Adipocyte (in vitro differentiated cells): ENCODE results near the gene PTTG1IP.

ENCODE experiments used
- DNase-seq: peaks from one replicate; pipeline ENCODE4 v3.0.0-alpha.2; 2015; ENCODE audit warnings: low read depth
- H3K27me3 ChIP-seq: replicated peaks from 2 replicates; pipeline ENCODE4 v1.7.0; 2013; ENCODE audit warnings: mild to moderate bottlenecking, low read length, moderate library complexity; ENCODE audit not compliant: control insufficient read depth, insufficient read depth
- H3K36me3 ChIP-seq: 2 replicates; pipeline ENCODE4 v1.7.0; 2013; ENCODE audit warnings: low read length, mild to moderate bottlenecking, moderate library complexity; ENCODE audit not compliant: control insufficient read depth, insufficient read depth, severe bottlenecking
- H3K4me1 ChIP-seq: 2 replicates; pipeline ENCODE4 v1.7.0; 2013; ENCODE audit warnings: mild to moderate bottlenecking, low read length, moderate library complexity; ENCODE audit not compliant: control insufficient read depth, insufficient read depth
- H3K4me3 ChIP-seq: 2 replicates; pipeline ENCODE4 v1.7.0; 2013; ENCODE audit warnings: mild to moderate bottlenecking, low read length, moderate library complexity
- H3K9ac ChIP-seq: 2 replicates; pipeline ENCODE4 v1.7.0; 2013; ENCODE audit warnings: mild to moderate bottlenecking, low read length, moderate library complexity
- H3K9me3 ChIP-seq: 2 replicates; pipeline ENCODE4 v1.7.0; 2013; ENCODE audit warnings: mild to moderate bottlenecking, low read length, moderate library complexity; ENCODE audit not compliant: control insufficient read depth

The PTTG1IP gene

DNA sequence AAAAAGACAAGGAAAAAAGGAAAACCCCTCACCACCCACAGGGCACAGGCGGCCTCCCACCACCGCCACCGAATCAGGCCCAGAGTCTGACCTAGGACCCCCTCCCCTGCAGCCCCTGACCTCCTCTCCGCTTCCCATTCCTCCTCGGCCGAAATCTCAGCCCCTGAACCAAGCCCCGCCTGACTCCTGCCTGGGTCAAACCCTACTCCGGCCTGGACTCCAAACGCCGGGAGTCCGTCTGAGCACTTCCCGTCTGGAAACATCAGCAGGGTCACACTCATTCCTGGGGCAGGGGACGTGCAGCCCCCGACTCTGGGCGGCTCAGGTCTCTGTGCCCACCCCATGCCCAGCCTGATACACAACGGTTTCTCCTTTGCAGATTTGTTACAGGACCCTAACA, 29.2 kb downstream of the PTTG1IP start:
- Histone ChIP-seq H3K9me3 (no peaks in the 10 kb centered on the region), H3K4me3 (no peak overlapping the region)
- no peak for DNase-seq

DNA sequence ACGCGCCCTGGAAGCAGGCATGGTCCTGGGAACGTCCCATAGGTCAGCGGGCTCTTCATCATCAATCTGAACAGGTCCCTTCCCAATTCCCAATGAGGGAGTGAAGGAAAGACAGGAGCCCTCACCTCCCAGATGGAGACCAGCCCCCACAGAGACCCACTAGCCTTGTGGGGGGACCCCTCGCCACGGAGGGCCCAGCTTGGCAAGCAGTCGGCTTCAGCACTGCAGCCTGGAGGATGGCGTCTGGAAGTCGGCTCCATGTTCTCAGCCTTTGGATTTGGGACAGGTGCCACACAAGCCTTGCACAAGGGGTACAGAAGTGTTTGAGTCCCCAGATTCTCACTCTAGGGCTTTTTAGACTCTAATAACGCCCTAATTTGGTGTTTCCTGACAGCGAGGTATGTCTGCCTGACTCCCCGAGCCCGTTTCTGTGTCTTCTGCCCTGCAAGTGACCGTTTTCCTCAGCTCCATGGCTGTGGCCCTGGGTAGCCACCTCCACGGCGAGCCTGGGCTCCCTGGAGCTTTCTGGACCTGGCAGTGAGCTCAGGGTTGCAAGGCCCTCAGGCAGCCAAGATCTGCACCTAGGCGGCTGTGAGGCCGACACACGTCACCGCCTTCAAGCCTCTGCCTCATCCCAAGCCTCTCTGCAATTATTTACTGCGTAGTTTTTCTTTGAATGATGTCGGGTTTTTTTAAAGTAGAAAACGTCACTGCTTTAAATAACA, 30.6 kb downstream of the PTTG1IP start:
- Histone ChIP-seq H3K4me3 (no peak overlapping the region), H3K36me3 (no peaks in the 10 kb centered on the region), H3K4me1 (peaks cover 19% of the 10 kb centered on the region), H3K27me3 (peaks cover 11% of the 10 kb centered on the region), H3K9ac (no peak overlapping the region), H3K9me3 (no peaks in the 10 kb centered on the region)
- no peak for DNase-seq

More for the DNA sequence above, 29.2 kb downstream of the PTTG1IP start:
- Histone ChIP-seq H3K4me1 (peaks cover 19% of the 10 kb centered on the region), H3K9ac (no peak overlapping the region), H3K36me3 (peaks cover 8% of the 10 kb centered on the region), H3K27me3 (peaks cover 11% of the 10 kb centered on the region)

DNA sequence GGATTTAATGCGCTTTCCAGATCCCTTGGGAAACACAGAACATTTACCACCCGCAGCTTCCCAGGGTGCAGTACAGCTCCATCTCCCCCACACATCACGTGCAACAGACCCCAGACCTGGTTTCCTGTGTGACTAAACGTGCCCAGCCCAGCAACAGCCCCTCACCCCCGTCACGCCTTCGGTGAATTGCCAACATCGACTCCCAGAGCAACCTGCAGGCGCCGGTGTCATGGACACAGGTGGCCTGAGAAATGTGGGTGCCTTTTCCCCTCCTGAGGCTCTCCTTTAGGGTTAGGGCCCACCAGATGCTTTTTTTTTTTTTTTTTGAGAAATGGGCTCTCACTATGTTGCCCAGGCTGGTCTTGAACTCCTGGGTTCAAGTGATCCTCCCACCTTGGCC, 31.4 kb downstream of the PTTG1IP start:
- Histone ChIP-seq H3K4me1 (peaks cover 19% of the 10 kb centered on the region), H3K9me3 (no peaks in the 10 kb centered on the region), H3K27me3 (peaks cover 11% of the 10 kb centered on the region), H3K36me3 (no peaks in the 10 kb centered on the region), H3K4me3 (no peak overlapping the region), H3K9ac (no peak overlapping the region)
- no peak for DNase-seq

DNA sequence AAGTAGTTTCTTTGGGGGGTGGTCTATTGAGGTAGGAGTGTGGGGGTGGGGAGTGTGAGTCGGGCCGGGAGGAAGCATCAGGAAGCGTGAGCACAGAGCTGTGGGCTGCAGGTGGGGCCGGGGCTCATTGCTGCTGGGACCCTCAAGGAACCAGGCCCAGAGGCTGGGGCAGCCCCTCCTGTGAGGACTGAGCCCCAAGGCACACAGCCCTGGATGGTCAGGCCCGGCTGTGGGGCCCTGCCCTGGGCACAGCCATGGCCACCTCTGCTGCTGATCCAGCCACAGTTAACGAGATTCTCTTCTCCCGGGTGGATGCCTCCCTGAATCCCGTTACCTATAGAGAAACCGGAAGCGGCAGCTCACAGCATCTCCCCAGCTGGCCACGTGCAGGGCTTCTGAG, 32.7 kb downstream of the PTTG1IP start:
- Histone ChIP-seq H3K4me3 (no peak overlapping the region), H3K9me3 (no peaks in the 10 kb centered on the region), H3K4me1 (peaks cover 15% of the 10 kb centered on the region)

DNA sequence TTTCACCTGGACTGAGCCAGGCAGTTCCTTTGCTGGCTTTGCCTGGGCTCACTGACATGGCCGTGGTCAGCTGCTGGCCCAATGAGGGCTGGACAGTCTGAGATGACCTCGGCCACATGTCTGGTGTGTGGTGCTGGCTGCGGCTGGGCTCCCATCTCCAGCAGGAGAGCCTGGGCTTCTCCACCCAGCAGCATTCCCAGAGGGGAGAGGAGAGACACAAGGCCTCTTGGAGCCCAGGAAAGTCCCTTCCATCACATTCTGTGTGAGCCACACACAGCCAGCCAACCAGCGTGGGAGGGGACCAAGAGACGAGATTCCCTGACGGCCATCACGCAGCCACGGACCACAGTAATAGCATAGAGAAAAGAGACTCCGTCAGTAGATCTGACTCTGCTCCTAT, 34.5 kb downstream of the PTTG1IP start:
- no peaks in the 10 kb centered on the region for H3K9me3 ChIP-seq
- H3K4me1 ChIP-seq = peaks cover 6% of the 10 kb centered on the region
- H3K4me3 ChIP-seq = no peak overlapping the region
- DNase-seq = no peak
- no peaks in the 10 kb centered on the region for H3K36me3 ChIP-seq
- H3K27me3 ChIP-seq = peaks cover 16% of the 10 kb centered on the region
- H3K9ac ChIP-seq = no peak overlapping the region

More for the DNA sequence above, 32.7 kb downstream of the PTTG1IP start:
- no peak for DNase-seq
- no peaks in the 10 kb centered on the region for H3K36me3 ChIP-seq
- H3K27me3 ChIP-seq = peaks cover 11% of the 10 kb centered on the region
- H3K9ac ChIP-seq = no peak overlapping the region

DNA sequence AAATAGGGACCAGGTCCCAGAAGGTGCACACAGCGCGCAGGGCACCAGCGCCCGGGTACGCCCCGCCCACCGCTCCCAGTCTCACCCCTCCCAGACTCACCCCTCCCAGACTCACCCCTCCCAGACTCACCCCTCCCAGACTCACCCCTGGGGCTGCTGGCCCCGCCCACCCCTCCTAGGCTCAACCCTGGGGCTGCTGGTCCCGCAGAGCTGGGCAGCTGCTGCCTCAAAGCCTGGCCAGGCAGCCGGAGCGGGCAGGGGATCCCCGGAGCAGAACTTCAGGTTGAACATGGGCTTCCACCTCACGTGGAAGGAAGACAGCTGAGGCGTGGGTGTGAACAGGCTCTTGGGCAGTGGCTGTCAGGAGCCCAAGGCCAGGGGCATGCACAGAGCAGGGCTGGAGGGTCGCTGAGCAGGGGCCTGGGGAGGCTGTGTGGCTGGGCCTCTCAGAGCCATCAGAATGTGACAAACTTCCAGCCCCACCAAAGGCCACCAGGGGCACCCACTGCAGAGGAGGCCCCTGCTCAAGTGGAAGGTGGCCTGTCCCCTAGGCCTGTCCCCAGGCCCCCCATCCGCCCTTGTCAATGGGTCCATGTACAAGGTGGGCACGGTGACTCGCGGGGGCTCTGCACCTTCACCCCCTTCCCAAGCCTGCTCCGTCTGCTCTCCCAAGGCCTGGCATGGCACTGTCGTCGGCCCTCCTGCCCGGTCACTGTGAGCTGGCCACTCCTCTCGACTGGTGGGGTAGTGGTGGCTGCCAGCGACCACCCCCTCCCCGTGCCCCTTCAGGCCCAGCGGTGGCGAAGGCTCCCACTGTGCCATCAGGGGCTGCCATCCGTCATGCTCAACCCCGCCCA, 35.2 kb downstream of the PTTG1IP start:
- Histone ChIP-seq H3K27me3 (peaks cover 17% of the 10 kb centered on the region), H3K4me3 (no peak overlapping the region), H3K9me3 (no peaks in the 10 kb centered on the region), H3K4me1 (peaks cover 6% of the 10 kb centered on the region), H3K36me3 (no peaks in the 10 kb centered on the region), H3K9ac (no peak overlapping the region)
- no peak for DNase-seq

DNA sequence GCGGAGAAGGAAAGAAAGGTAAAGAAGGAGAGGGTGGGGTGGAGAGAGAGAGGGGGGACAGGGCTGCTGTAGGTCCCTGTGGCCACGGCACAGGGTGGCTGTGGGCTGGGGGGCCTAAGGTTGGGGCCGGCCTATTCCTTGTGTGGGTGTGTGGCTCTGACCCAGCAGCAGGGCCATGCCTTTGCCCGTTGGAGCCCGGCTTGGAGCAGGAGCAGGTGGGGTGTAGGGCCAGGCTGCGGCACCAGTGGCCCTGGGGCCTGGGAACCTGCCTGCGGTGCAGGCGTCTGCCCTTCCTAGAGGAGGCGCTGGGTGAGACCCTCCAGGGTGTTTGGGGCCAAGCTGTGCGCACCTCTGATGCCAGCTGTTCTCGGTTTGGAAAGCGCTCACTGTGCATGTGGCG, 36.0 kb downstream of the PTTG1IP start:
- H3K36me3 ChIP-seq = no peaks in the 10 kb centered on the region
- DNase-seq = no peak
- H3K4me3 ChIP-seq = no peak overlapping the region
- H3K27me3 ChIP-seq = peaks cover 13% of the 10 kb centered on the region
- no peak overlapping the region for H3K9ac ChIP-seq
- H3K4me1 ChIP-seq = peaks cover 6% of the 10 kb centered on the region
- H3K9me3 ChIP-seq = no peaks in the 10 kb centered on the region

DNA sequence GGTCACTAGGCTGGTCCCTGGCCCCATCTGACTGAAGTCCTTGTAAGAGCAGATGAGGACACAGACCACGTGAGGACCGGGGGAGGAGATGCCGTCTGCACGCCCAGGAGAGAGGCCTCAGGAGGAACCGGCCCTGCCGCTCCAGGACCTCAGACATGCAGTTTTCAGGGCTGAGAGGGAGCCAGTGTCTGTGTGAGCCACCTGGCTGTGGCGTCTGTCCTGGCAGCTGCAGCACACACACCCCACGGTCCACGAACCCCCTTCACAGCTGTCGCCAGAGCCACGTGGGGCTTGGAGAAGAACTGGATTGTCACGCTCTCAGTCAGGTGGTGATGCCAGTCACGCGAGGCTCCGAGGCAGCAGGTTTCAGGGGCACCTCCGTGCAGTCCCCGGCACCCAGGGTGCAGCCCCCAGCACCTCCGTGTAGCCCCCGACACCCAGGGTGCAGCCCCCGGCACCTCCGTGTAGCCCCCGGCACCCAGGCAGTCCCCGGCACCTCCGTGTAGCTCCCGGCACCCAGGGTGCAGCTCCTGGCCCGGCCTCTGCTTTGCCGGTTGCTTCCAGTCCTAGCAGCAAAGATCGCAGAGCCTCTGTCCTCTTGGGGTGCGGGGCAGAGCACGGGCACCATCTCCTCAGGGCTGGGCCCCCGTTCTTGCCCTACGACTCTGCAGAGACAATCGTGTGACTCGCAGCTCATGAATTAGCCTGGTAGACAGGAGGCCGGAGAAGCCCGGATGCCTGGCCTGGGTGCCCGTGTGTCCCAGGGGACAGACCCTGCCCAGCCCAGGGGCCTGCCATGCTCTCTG, 36.6 kb downstream of the PTTG1IP start:
- Histone ChIP-seq H3K9me3 (no peaks in the 10 kb centered on the region), H3K27me3 (peaks cover 7% of the 10 kb centered on the region), H3K9ac (no peak overlapping the region), H3K4me1 (peaks cover 6% of the 10 kb centered on the region), H3K4me3 (no peak overlapping the region), H3K36me3 (no peaks in the 10 kb centered on the region)
- peak; percentile 17 for DNase-seq

DNA sequence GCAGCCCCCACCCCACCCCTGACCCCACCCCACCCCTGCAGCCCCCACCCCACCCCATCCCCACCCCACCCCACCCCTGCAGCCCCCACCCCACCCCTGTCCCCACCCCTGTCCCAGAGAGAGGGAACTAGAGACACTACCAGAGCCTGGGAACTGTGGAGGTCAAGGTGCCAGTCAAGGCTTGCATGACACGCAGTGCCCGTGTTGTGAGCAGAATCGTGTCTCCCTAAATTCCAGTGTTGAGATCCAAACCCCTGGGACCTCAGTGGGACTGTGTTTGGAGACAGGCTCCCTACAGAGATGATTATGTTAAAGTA, 37.2 kb downstream of the PTTG1IP start:
- DNase-seq = no peak
- H3K4me3 ChIP-seq = no peak overlapping the region
- peaks cover 6% of the 10 kb centered on the region for H3K4me1 ChIP-seq
- H3K9ac ChIP-seq = no peak overlapping the region
- H3K27me3 ChIP-seq = peaks cover 7% of the 10 kb centered on the region
- no peaks in the 10 kb centered on the region for H3K36me3 ChIP-seq
- no peaks in the 10 kb centered on the region for H3K9me3 ChIP-seq

DNA sequence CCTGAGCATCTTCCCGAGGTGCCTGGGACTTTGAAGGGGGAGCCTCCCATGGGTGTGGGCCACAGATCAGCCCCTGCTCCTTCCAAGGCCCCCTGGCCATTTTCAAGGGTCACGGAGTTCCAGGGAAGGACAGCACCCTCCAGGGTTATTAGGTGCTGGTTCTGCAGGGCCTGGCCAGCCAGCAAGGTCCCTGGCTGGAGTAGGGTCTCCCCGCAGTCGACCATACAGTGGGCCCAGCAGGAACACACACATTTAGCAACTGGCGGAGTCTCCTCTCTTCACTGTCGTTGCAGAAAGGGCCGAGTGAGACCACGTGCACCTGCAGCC, 37.9 kb downstream of the PTTG1IP start:
- Histone ChIP-seq H3K4me1 (peaks cover 6% of the 10 kb centered on the region), H3K27me3 (peaks cover 7% of the 10 kb centered on the region), H3K36me3 (no peaks in the 10 kb centered on the region), H3K9ac (no peak overlapping the region), H3K9me3 (no peaks in the 10 kb centered on the region), H3K4me3 (no peak overlapping the region)
- no peak for DNase-seq

DNA sequence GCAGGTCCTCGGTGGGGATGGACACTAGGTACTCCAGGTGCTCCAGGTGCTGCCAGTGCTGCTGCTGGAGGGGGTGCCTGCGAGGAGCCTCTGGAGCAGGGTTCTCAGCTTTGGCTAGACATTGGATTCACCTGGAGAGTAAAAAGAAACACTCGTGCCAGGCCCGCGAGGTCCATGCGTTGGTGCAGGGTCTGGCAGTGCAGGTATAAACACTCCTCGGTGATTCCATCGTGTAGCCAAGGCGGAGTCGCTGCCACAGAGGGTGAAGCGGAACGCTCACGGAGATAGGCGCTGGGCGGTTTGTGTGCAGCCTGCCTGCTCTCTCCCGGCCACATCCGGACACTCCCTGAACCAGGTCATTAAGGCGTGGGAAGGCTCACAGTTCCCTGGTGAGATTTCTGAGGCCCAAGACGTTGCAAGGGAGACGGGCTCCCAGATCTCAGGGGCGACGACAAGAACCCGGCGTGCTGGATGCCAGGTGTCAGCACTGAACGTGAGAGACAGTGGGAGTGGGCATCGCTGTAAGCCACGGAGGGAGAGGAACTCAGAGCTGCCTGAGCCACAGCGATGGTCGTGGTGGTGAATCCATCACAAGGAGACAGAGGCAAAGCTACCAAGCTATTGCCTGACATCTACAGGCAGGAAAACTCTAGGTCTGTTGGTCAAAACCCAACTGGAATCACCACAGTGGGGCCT, 38.4 kb downstream of the PTTG1IP start:
- Histone ChIP-seq H3K4me1 (peaks cover 6% of the 10 kb centered on the region), H3K9ac (no peak overlapping the region), H3K4me3 (no peak overlapping the region), H3K27me3 (peaks cover 7% of the 10 kb centered on the region), H3K9me3 (peaks cover under 1% of the 10 kb centered on the region), H3K36me3 (no peaks in the 10 kb centered on the region)
- no peak for DNase-seq
